ENCODE results near the gene DSE.

Gene DSE

DNA sequence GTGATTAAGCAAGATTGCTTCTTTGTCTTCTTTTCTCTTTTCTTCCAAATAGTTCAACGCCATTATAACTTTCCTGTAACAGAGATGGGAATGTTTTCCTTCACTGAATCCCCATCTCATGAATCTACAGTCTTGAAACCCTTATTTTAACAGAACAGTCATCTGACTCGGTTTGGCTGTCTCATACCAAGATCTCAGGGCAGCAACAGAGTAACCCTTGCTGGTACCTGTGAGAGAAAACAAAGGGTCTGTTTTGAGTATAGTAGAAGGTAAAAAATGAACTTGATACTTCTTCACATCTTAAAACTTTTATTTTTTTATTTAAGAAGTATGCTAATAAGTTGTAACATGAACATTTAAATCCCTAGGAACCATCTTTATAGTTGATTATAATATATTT, 19.6 kb upstream of the DSE start:
- Histone ChIP-seq H3K79me1 (replicated peaks; ENCODE audit: low read length, poor library complexity, severe bottlenecking) (peaks cover 1% of the 10 kb centered on the region), H3K9ac (ENCODE audit: low read length) (peak overlapping the region; percentile 18), H3K14ac (ENCODE audit: low read length in 2 of 2) (no peak overlapping the region), H3K4me1 (ENCODE audit: control insufficient read depth, insufficient read depth, low read depth, low read length) (peaks cover 1% of the 10 kb centered on the region), H3K27me3 (ENCODE audit: control insufficient read depth in 1 of 2, insufficient read depth in 1 of 2, low read length in 2 of 2) (no peaks in the 10 kb centered on the region), H4K91ac (ENCODE audit: low read length) (no peak overlapping the region), H2BK15ac (ENCODE audit: low read depth, poor library complexity, severe bottlenecking) (no peak overlapping the region), H4K8ac (ENCODE audit: low read length) (no peak overlapping the region), H3K9me3 (ENCODE audit: control insufficient read depth, low read length) (no peaks in the 10 kb centered on the region), H2BK12ac (ENCODE audit: low read length in 2 of 2) (no peak overlapping the region), H2BK5ac (ENCODE audit: low read depth, low read length, poor library complexity, severe bottlenecking) (no peak overlapping the region), H3K4ac (ENCODE audit: low read depth in 1 of 2, low read length in 2 of 2) (no peak overlapping the region), H2AFZ (ENCODE audit: low read depth, low read length) (no peak overlapping the region), H3K23ac (ENCODE audit: low read length in 2 of 2) (no peak overlapping the region), H3K18ac (ENCODE audit: low read depth in 1 of 2, low read length in 2 of 2) (no peak overlapping the region), H2BK120ac (ENCODE audit: low read depth, low read length) (no peak overlapping the region), H3K36me3 (ENCODE audit: control insufficient read depth in 1 of 2, insufficient read depth in 2 of 2, low read depth in 1 of 2, low read length in 2 of 2) (no peaks in the 10 kb centered on the region), H3K4me2 (ENCODE audit: low read length, poor library complexity, severe bottlenecking) (no peak overlapping the region), H3K27ac (ENCODE audit: low read length, poor library complexity, severe bottlenecking) (no peak overlapping the region), H3K4me3 (ENCODE audit: insufficient read depth in 1 of 2, low read depth in 1 of 2, low read length in 2 of 2) (no peak overlapping the region), H2AK5ac (ENCODE audit: low read length, severe bottlenecking) (no peak overlapping the region)
- 93% methylated on average over 1 of the region's 2 CpGs for WGBS
- DNase-seq, result no peak

DNA sequence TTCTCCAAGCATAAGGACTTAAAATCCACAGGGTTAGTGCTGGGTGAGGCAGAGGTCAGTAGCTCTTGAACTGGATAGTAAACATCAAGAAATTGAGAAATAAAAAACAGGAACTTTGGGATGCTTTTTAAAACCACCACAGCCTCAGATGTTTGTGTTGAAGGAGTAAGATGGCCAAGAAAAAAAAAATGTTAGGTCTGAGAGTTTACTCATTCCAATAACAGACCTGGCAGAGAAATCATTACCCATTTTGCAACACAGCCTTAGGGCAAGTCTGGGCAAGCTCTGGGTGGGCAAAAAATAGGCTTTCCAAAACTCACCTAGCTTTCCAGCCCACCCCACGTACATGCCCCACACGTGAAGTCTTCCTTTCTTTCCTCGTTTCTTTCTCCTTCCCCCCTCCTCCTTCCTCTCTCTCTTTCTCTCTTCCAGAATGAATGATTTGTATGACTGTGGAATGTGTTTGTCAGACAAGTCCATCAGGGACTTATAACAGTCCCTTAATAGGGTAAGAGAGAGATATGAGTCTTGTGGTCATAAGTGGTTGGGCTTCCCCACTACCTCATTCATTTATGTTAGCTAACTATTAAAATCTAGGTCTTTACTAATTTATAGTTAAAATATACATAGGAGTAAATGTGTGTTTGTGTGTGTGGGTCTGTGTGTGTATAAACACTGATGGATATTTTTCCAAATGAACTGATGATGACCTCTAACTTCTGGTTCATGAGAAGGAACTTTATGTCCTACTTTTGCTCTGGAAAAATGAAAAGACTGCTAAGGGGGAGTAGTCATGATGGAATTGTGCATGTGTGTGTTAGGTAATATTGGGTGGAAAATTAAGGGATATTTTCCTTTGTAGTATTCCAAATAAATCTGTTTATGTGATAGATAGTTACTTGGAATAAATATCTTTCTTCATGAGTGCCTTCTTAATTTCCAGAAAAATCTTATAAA, 18.0 kb upstream of the DSE start:
- 31% methylated on average over 3 of the region's 3 CpGs for WGBS

DNA sequence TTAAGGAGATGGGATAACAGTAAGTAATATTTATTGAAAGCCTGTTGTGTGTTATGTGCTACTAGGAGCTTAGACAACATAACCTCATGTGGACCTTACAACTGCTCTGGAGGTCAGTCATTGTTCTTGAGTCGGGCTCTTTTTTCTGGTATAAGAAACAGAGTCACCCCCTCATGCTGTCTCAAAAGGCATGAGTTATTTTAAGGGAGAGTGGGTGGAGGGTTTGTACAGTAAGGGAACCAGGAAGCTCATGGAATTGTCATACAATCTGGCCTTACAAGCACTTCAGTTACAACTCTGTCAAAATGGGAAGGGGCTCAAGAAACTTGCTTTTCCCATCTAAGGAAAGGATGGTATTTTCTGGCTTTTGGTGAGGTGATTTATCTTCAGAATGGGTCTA, 16.5 kb upstream of the DSE start:
- Histone ChIP-seq H4K8ac (ENCODE audit: low read length) (no peak overlapping the region), H3K36me3 (ENCODE audit: control insufficient read depth in 1 of 2, insufficient read depth in 2 of 2, low read depth in 1 of 2, low read length in 2 of 2) (no peaks in the 10 kb centered on the region), H2AFZ (ENCODE audit: low read depth, low read length) (no peak overlapping the region), H2BK15ac (ENCODE audit: low read depth, poor library complexity, severe bottlenecking) (peak overlapping the region; percentile 67), H3K4ac (ENCODE audit: low read depth in 1 of 2, low read length in 2 of 2) (no peak overlapping the region), H2BK120ac (ENCODE audit: low read depth, low read length) (no peak overlapping the region), H2BK5ac (ENCODE audit: low read depth, low read length, poor library complexity, severe bottlenecking) (no peak overlapping the region), H3K79me1 (replicated peaks; ENCODE audit: low read length, poor library complexity, severe bottlenecking) (peaks cover 1% of the 10 kb centered on the region), H2AK5ac (ENCODE audit: low read length, severe bottlenecking) (no peak overlapping the region), H3K27me3 (ENCODE audit: control insufficient read depth in 1 of 2, insufficient read depth in 1 of 2, low read length in 2 of 2) (no peaks in the 10 kb centered on the region), H4K91ac (ENCODE audit: low read length) (no peak overlapping the region), H3K9me3 (ENCODE audit: control insufficient read depth, low read length) (no peaks in the 10 kb centered on the region), H3K4me2 (ENCODE audit: low read length, poor library complexity, severe bottlenecking) (no peak overlapping the region), H3K18ac (ENCODE audit: low read depth in 1 of 2, low read length in 2 of 2) (peak overlapping the region in 1 of 2 experiments; percentile 8), H3K9ac (ENCODE audit: low read length) (no peak overlapping the region), H2BK12ac (ENCODE audit: low read length in 2 of 2) (peak overlapping the region in 1 of 2 experiments; percentile 10), H3K14ac (ENCODE audit: low read length in 2 of 2) (no peak overlapping the region), H3K23ac (ENCODE audit: low read length in 2 of 2) (no peak overlapping the region), H3K4me3 (ENCODE audit: insufficient read depth in 1 of 2, low read depth in 1 of 2, low read length in 2 of 2) (no peak overlapping the region), H3K4me1 (ENCODE audit: control insufficient read depth, insufficient read depth, low read depth, low read length) (peaks cover 1% of the 10 kb centered on the region), H3K27ac (ENCODE audit: low read length, poor library complexity, severe bottlenecking) (no peak overlapping the region)
- no peak for DNase-seq
- WGBS, result 92% methylated on average over 1 of the region's 1 CpG

More for the DNA sequence above, 18.0 kb upstream of the DSE start:
- H3K4me1 ChIP-seq (ENCODE audit: control insufficient read depth, insufficient read depth, low read depth, low read length), result peaks cover 1% of the 10 kb centered on the region
- H3K36me3 ChIP-seq (ENCODE audit: control insufficient read depth in 1 of 2, insufficient read depth in 2 of 2, low read depth in 1 of 2, low read length in 2 of 2), result no peaks in the 10 kb centered on the region
- no peak overlapping the region for H3K23ac ChIP-seq (ENCODE audit: low read length in 2 of 2)
- peak overlapping the region in 1 of 2 experiments; percentile 91 for H2BK12ac ChIP-seq (ENCODE audit: low read length in 2 of 2)
- no peaks in the 10 kb centered on the region for H3K27me3 ChIP-seq (ENCODE audit: control insufficient read depth in 1 of 2, insufficient read depth in 1 of 2, low read length in 2 of 2)
- peak overlapping the region in 1 of 2 experiments; percentile 46 for H3K4ac ChIP-seq (ENCODE audit: low read depth in 1 of 2, low read length in 2 of 2)
- H3K9me3 ChIP-seq (ENCODE audit: control insufficient read depth, low read length), result no peaks in the 10 kb centered on the region
- no peak overlapping the region for H3K4me2 ChIP-seq (ENCODE audit: low read length, poor library complexity, severe bottlenecking)
- H4K8ac ChIP-seq (ENCODE audit: low read length), result no peak overlapping the region
- peak overlapping the region; percentile 81 for H3K27ac ChIP-seq (ENCODE audit: low read length, poor library complexity, severe bottlenecking)
- peak overlapping the region; percentile 69 for H2BK5ac ChIP-seq (ENCODE audit: low read depth, low read length, poor library complexity, severe bottlenecking)
- H2BK15ac ChIP-seq (ENCODE audit: low read depth, poor library complexity, severe bottlenecking), result no peak overlapping the region
- peaks cover 1% of the 10 kb centered on the region for H3K79me1 ChIP-seq (replicated peaks; ENCODE audit: low read length, poor library complexity, severe bottlenecking)
- no peak overlapping the region for H2BK120ac ChIP-seq (ENCODE audit: low read depth, low read length)
- H3K18ac ChIP-seq (ENCODE audit: low read depth in 1 of 2, low read length in 2 of 2), result peak overlapping the region; percentile 77 to 96
- peak; percentile 72 for DNase-seq
- peak overlapping the region; percentile 96 for H4K91ac ChIP-seq (ENCODE audit: low read length)
- H3K4me3 ChIP-seq (ENCODE audit: insufficient read depth in 1 of 2, low read depth in 1 of 2, low read length in 2 of 2), result no peak overlapping the region
- peak overlapping the region; percentile 3 for H2AK5ac ChIP-seq (ENCODE audit: low read length, severe bottlenecking)
- no peak overlapping the region for H2AFZ ChIP-seq (ENCODE audit: low read depth, low read length)
- no peak overlapping the region for H3K14ac ChIP-seq (ENCODE audit: low read length in 2 of 2)
- H3K9ac ChIP-seq (ENCODE audit: low read length), result peak overlapping the region; percentile 81

DNA sequence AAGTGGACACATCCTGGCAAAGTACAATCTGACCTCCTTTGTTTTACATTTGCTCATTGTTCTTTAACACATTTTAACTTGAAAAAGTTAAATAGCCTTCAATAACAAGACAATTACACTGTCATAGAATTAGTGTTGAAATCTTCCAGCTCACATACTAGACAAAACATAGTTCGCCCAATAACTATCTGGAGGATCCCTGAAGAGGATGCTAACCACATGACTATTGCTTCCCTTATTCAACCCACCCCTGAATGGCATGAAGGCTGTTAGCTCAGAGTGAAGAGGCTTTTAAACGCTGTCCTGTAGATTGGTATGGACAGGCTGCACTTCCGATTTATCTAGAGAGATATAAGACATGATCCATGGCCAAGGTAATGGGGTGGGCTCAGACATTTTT, 15.0 kb upstream of the DSE start:
- no peak overlapping the region for H3K27ac ChIP-seq (ENCODE audit: low read length, poor library complexity, severe bottlenecking)
- no peak for DNase-seq
- no peak overlapping the region for H3K4me2 ChIP-seq (ENCODE audit: low read length, poor library complexity, severe bottlenecking)
- H2BK15ac ChIP-seq (ENCODE audit: low read depth, poor library complexity, severe bottlenecking), result no peak overlapping the region
- H2AFZ ChIP-seq (ENCODE audit: low read depth, low read length), result no peak overlapping the region
- 97% methylated on average over 3 of the region's 3 CpGs for WGBS
- H2BK12ac ChIP-seq (ENCODE audit: low read length in 2 of 2), result no peak overlapping the region
- no peak overlapping the region for H2BK5ac ChIP-seq (ENCODE audit: low read depth, low read length, poor library complexity, severe bottlenecking)
- H2BK120ac ChIP-seq (ENCODE audit: low read depth, low read length), result no peak overlapping the region
- no peak overlapping the region for H2AK5ac ChIP-seq (ENCODE audit: low read length, severe bottlenecking)
- no peaks in the 10 kb centered on the region for H3K36me3 ChIP-seq (ENCODE audit: control insufficient read depth in 1 of 2, insufficient read depth in 2 of 2, low read depth in 1 of 2, low read length in 2 of 2)
- H3K14ac ChIP-seq (ENCODE audit: low read length in 2 of 2), result no peak overlapping the region
- no peak overlapping the region for H4K91ac ChIP-seq (ENCODE audit: low read length)
- H3K9me3 ChIP-seq (ENCODE audit: control insufficient read depth, low read length), result no peaks in the 10 kb centered on the region
- no peaks in the 10 kb centered on the region for H3K4me1 ChIP-seq (ENCODE audit: control insufficient read depth, insufficient read depth, low read depth, low read length)
- no peak overlapping the region for H4K8ac ChIP-seq (ENCODE audit: low read length)
- peaks cover 1% of the 10 kb centered on the region for H3K79me1 ChIP-seq (replicated peaks; ENCODE audit: low read length, poor library complexity, severe bottlenecking)
- H3K4me3 ChIP-seq (ENCODE audit: insufficient read depth in 1 of 2, low read depth in 1 of 2, low read length in 2 of 2), result no peak overlapping the region
- H3K9ac ChIP-seq (ENCODE audit: low read length), result no peak overlapping the region
- no peak overlapping the region for H3K23ac ChIP-seq (ENCODE audit: low read length in 2 of 2)
- H3K4ac ChIP-seq (ENCODE audit: low read depth in 1 of 2, low read length in 2 of 2), result no peak overlapping the region
- H3K27me3 ChIP-seq (ENCODE audit: control insufficient read depth in 1 of 2, insufficient read depth in 1 of 2, low read length in 2 of 2), result no peaks in the 10 kb centered on the region
- no peak overlapping the region for H3K18ac ChIP-seq (ENCODE audit: low read depth in 1 of 2, low read length in 2 of 2)

Data from mesenchymal stem cell (in vitro differentiated cells and primary cell).